Measurements from ENCODE around the gene ODF2L. TPM values are rescaled to one million over a fixed set of nuclear protein-coding genes. Genes with fewer than 3 reads are reported as not detected.

The ODF2L gene
- total and polyA plus RNA-seq, 2 of the 4 experiments (the other 2 are of a cell fraction) = 10.4 to 12.3 TPM

DNA sequence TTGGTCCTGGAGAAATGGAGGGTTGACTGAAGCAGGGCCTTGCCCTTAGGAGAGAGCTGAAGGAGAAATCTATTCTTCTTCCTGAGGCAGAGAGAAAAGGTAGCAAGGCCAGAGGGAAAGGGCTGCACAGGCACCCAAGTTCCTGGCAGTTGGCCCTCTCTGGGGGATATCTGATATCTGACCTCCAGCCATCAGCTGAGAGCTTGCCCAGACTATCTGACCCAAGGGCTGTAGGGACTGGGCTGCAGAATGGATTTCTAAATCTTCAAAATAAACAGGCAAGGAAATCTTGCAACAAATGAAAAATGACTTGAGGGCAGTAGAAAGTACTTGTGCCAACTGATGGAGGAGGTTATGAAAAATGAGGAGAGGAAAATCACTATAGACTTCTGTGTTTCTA, 27.4 kb upstream of the ODF2L start:
- CTCF ChIA-PET = interaction anchor here (0.7 kb wide), 1 partner anchor 87 kb away, joined by 3 read pairs; no protein-coding TSS in a partner anchor
- Histone ChIP-seq H3K23ac (ENCODE audit: low read depth, low read length) (no peak overlapping the region), H3K4me1 (ENCODE audit: control insufficient read depth, insufficient read depth, low read length) (no peaks in the 10 kb centered on the region), H4K20me1 (ENCODE audit: insufficient read depth, low read length) (no peaks in the 10 kb centered on the region), H2BK20ac (ENCODE audit: low read depth, low read length) (no peak overlapping the region), H3K79me1 (ENCODE audit: low read depth in 1 of 2, low read length in 2 of 2) (no peaks in the 10 kb centered on the region), H3K27me3 (ENCODE audit: control insufficient read depth, insufficient read depth, low read length) (0 out of 2 replicates have a peak, but pooled peaks cover 3% of the 10 kb centered on the region), H3K4ac (ENCODE audit: low read depth, low read length) (no peak overlapping the region), H4K8ac (ENCODE audit: low read depth in 2 of 2, low read length in 2 of 2) (no peak overlapping the region), H3K56ac (ENCODE audit: extremely low read depth, insufficient read depth, low read length) (no peak overlapping the region), H2AFZ (replicated peaks; ENCODE audit: low read length, poor library complexity) (no peak overlapping the region), H3K4me3 (ENCODE audit: insufficient read depth, low read depth, low read length) (no peak overlapping the region), H3K9me3 (ENCODE audit: control insufficient read depth, insufficient read depth, low read length) (no peaks in the 10 kb centered on the region), H3K27ac (ENCODE audit: insufficient read depth, low read length) (no peak overlapping the region), H3K18ac (ENCODE audit: low read depth, low read length) (no peak overlapping the region), H2AK9ac (replicated peaks; ENCODE audit: low read depth, low read length, poor library complexity) (no peak overlapping the region), H3K36me3 (ENCODE audit: control insufficient read depth, insufficient read depth, low read length) (no peaks in the 10 kb centered on the region), H2BK5ac (ENCODE audit: low read depth, low read length, poor library complexity, severe bottlenecking) (no peak overlapping the region), H2BK120ac (ENCODE audit: low read depth, low read length) (no peak overlapping the region), H3K4me2 (ENCODE audit: low read depth, low read length) (no peak overlapping the region), H2BK15ac (ENCODE audit: low read depth, low read length) (no peak overlapping the region), H3K14ac (replicated peaks; ENCODE audit: low read depth, low read length) (no peak overlapping the region), H4K91ac (ENCODE audit: insufficient read depth, low read depth, low read length) (no peak overlapping the region), H2AK5ac (ENCODE audit: low read depth, low read length) (no peak overlapping the region), H4K5ac (ENCODE audit: low read depth, low read length) (no peak overlapping the region), H3K9ac (ENCODE audit: low read depth, low read length) (no peak overlapping the region), H3K9me1 (ENCODE audit: insufficient read depth, low read length) (no peaks in the 10 kb centered on the region)
- ATAC-seq (ENCODE audit: low read depth) (peak; percentile 53), DNase-seq (no peak)
- no TSS peak for BruUV-seq (replicated peaks)
- in situ Hi-C loops (cut with MboI; ENCODE audit: low sequenced_read_pairs) (no loop called here), intact Hi-C loops (cut with micrococcal nuclease) (no loop called here), dilution Hi-C loops (cut with HindIII; ENCODE audit: low sequenced_read_pairs, unreplicated experiment) (no loop called here)
- POLR2A ChIA-PET (ENCODE audit: unreplicated experiment) = no interaction called here
- TF ChIP-seq RFX5 (IDR thresholded peaks at IDR 0.05; ENCODE audit: low read depth, low read length) = no peak
- TF ChIP-seq SMC3 (IDR thresholded peaks at IDR 0.05; ENCODE audit: low read depth, low read length) = no peak
- TF ChIP-seq RCOR1 (IDR thresholded peaks at IDR 0.05; ENCODE audit: insufficient replicate concordance, low read length) = no peak

All from IMR-90 (cell line).